Brain microvascular endothelial cell (primary cell): ENCODE data around the gene NOS1.

Experiments used
- DNase-seq: peaks from one replicate; pipeline ENCODE4 v3.0.0-alpha.2; 2020
- H3K27ac ChIP-seq: fragments of 250-450 bp; sonication (Bioruptor Pico); 2 replicates; pipeline ENCODE4 v1.5.1; 2020; ENCODE audit warnings: mild to moderate bottlenecking, moderate library complexity
- H3K27me3 ChIP-seq: fragments of 250-450 bp; sonication (Bioruptor Pico); replicated peaks from 2 replicates; pipeline ENCODE4 v1.5.1; 2020; ENCODE audit warnings: mild to moderate bottlenecking
- H3K36me3 ChIP-seq: fragments of 250-450 bp; sonication (Bioruptor Pico); replicated peaks from 2 replicates; pipeline ENCODE4 v1.5.1; 2020; ENCODE audit warnings: mild to moderate bottlenecking
- H3K4me3 ChIP-seq: 2 replicates; pipeline ENCODE4 v1.5.1; 2011; ENCODE audit warnings: low read depth, mild to moderate bottlenecking, control low read depth, low read length, moderate library complexity
- in situ Hi-C: cut with HindIII; loops from 2 replicates; pipeline ENCODE4 v1.10.0; 2017; ENCODE audit warnings: low sequenced_read_pairs, low pct_ligation_motif_present
- TF ChIP-seq, protein P1 (sequence below): IDR thresholded peaks from 2 replicates; pipeline ENCODE4 v1.5.1; 2011; ENCODE audit warnings: low read depth, mild to moderate bottlenecking, moderate library complexity, low read length, control low read depth, inconsistent platforms; ENCODE audit errors: missing control alignments

NOS1 gene

GRCh38 chr12:117363056-117363662 lies 1.7 kb upstream of the NOS1 start:
- peaks cover 25% of the 10 kb centered on the region for H3K27me3 ChIP-seq
- H3K27ac ChIP-seq = no peak overlapping the region

GRCh38 chr12:117362391-117362790 lies 965 bp upstream of the NOS1 start:
- in situ Hi-C loops = loop anchor here (25.0 kb wide), 1 partner anchor 475 kb away; no protein-coding TSS in a partner anchor
- no peak overlapping the region for H3K4me3 ChIP-seq
- H3K27me3 ChIP-seq = peaks cover 25% of the 10 kb centered on the region
- TF ChIP-seq, protein P1, sequence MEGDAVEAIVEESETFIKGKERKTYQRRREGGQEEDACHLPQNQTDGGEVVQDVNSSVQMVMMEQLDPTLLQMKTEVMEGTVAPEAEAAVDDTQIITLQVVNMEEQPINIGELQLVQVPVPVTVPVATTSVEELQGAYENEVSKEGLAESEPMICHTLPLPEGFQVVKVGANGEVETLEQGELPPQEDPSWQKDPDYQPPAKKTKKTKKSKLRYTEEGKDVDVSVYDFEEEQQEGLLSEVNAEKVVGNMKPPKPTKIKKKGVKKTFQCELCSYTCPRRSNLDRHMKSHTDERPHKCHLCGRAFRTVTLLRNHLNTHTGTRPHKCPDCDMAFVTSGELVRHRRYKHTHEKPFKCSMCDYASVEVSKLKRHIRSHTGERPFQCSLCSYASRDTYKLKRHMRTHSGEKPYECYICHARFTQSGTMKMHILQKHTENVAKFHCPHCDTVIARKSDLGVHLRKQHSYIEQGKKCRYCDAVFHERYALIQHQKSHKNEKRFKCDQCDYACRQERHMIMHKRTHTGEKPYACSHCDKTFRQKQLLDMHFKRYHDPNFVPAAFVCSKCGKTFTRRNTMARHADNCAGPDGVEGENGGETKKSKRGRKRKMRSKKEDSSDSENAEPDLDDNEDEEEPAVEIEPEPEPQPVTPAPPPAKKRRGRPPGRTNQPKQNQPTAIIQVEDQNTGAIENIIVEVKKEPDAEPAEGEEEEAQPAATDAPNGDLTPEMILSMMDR = no peak
- no peaks in the 10 kb centered on the region for H3K36me3 ChIP-seq
- H3K27ac ChIP-seq = no peak overlapping the region
- DNase-seq = no peak

More at GRCh38 chr12:117363056-117363662, 1.7 kb upstream of the NOS1 start:
- H3K36me3 ChIP-seq = no peaks in the 10 kb centered on the region
- H3K4me3 ChIP-seq = no peak overlapping the region
- no peak for DNase-seq
- in situ Hi-C loops = loop anchor here (25.0 kb wide), 1 partner anchor 474 kb away; no protein-coding TSS in a partner anchor
- TF ChIP-seq, protein P1 = no peak

- TF ChIP-seq, protein P1 = no peak
- Histone ChIP-seq H3K27ac (no peak overlapping the region), H3K4me3 (no peak overlapping the region), H3K27me3 (peaks cover 25% of the 10 kb centered on the region), H3K36me3 (no peaks in the 10 kb centered on the region)
- in situ Hi-C loops = loop anchor here (25.0 kb wide), 1 partner anchor 475 kb away; no protein-coding TSS in a partner anchor
- no peak for DNase-seq
These were observed 479 bp upstream of the NOS1 start for GRCh38 chr12:117361905-117362304.

DNA sequence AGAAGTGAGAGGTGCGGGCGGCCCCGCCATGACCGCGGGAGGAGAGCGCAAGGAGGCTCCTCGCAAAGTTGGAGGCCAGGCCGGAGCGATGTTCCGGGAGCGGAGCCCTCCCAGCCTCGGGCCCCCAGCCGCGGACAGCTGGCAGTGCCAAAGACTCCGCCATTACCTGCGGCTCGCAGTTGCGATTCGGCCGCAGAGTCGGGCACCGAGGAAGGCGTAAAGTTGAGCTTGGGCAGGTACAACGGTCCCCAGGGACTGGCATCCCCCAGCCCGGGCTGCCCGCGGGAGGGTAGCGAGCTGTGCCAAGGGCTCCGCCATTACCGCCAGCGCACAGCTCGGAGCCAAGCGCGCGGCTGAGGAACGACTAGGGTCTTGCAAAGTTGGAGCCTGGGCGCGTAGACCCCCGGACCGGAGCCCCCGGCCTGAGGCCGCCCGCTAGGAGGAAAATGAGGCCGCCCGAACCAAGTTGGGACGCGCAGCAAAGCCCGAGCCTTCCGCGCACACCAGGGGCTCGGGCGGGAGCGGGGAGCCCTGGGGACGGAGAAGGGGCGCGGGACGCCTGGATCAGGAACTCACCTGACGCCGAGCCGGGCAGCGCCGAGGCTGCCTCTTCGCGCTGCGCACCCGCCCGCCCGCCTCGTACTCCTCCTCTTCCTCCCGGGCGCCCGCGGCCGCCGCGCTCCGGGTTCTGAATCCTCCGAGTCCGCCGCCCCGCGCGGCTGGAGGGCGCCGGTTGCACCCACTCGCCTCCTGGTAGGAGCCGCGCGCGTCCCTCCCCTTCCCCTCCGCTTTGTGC lies 677 bp downstream of the NOS1 start:
- Histone ChIP-seq H3K4me3 (no peak overlapping the region), H3K27me3 (peaks cover 25% of the 10 kb centered on the region), H3K27ac (no peak overlapping the region), H3K36me3 (no peaks in the 10 kb centered on the region)
- TF ChIP-seq, protein P1 = no peak
- DNase-seq = no peak
- in situ Hi-C loops = loop anchor here (25.0 kb wide), 1 partner anchor 477 kb away; no protein-coding TSS in a partner anchor

DNA sequence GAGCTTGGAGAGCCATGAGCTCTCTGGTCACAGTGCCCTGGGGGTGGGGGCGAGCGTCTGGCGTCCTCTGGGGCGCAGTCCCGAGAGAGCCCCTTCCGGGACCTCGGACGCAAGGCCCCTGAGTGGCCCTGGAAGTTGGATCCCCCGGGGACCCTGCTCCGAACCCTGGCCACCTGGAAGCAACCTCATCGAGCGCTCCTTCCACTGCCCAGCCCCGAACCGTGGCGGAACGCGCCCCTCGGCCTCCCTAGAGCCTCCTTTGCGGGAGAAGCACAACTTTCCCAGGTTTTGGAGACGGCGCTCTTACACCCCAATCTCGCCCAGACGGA lies 1.2 kb downstream of the NOS1 start:
- in situ Hi-C loops = loop anchor here (25.0 kb wide), 1 partner anchor 477 kb away; no protein-coding TSS in a partner anchor
- no peak overlapping the region for H3K4me3 ChIP-seq
- H3K27me3 ChIP-seq = peaks cover 25% of the 10 kb centered on the region
- H3K36me3 ChIP-seq = no peaks in the 10 kb centered on the region
- TF ChIP-seq, protein P1 = no peak
- no peak overlapping the region for H3K27ac ChIP-seq
- DNase-seq = no peak
